Stimulated activated memory B cell treated with anti-CD40 and anti-IgM and Interleukin-4, amounts not matched to agents 10 μg/mL and 1 μg/mL and 100 μg/mL, for 72 hours (primary cell): ENCODE measurements around the gene SERTAD2.

Experiments used
- ATAC-seq: fragments of 150-1000 bp; cut with Tn5 transposase; 2 replicates; pipeline ENCODE4 v1.10.0; 2021
- H3K27ac Mint-ChIP-seq: one replicate; pipeline ENCODE4 v1.8.0; 2022; ENCODE audit warnings: mild to moderate bottlenecking, mixed read lengths
- H3K27me3 Mint-ChIP-seq: one replicate; pipeline ENCODE4 v1.8.0; 2022; ENCODE audit warnings: mixed read lengths
- H3K36me3 Mint-ChIP-seq: one replicate; pipeline ENCODE4 v1.8.0; 2022; ENCODE audit warnings: mixed read lengths
- H3K4me1 Mint-ChIP-seq: one replicate; pipeline ENCODE4 v1.8.0; 2022; ENCODE audit warnings: mixed read lengths
- H3K4me3 Mint-ChIP-seq: one replicate; pipeline ENCODE4 v1.8.0; 2022; ENCODE audit warnings: mild to moderate bottlenecking, moderate library complexity, mixed read lengths
- H3K9me3 Mint-ChIP-seq: one replicate; pipeline ENCODE4 v1.8.0; 2022; ENCODE audit warnings: mixed read lengths

The SERTAD2 gene

DNA sequence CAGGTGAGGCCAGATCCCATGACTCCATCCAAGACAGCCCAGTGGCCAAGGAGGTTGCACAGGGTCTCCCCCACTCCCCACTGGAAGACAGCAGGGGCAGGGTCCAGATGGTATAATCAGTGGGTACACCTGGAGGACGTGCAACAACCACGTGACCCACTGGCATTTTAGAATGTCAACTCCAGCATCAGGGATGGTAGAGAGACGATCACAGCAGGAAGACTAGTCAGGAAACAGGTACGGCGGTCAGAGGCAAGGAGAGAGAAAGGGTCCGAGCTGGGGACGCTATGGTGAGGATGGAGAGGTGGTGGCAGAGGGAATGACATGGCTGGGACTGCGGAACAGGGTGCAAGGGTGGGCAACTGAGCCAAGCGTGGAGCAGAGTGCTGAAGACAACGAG, 23.0 kb downstream of the SERTAD2 start:
- Mint-ChIP-seq H3K27ac (peak overlapping the region; percentile 64), H3K4me3 (no peak overlapping the region)

GRCh38 chr2:64629875-64630274, 23.8 kb downstream of the SERTAD2 start:
- Mint-ChIP-seq H3K27me3 (no peaks in the 10 kb centered on the region), H3K36me3 (peaks cover 25% of the 10 kb centered on the region), H3K4me3 (no peak overlapping the region), H3K9me3 (no peaks in the 10 kb centered on the region), H3K27ac (peak overlapping the region; percentile 64), H3K4me1 (peaks cover 50% of the 10 kb centered on the region)
- ATAC-seq: no peak

More for the DNA sequence above, 23.0 kb downstream of the SERTAD2 start:
- Mint-ChIP-seq H3K4me1 (peaks cover 45% of the 10 kb centered on the region), H3K36me3 (peaks cover 29% of the 10 kb centered on the region), H3K27me3 (no peaks in the 10 kb centered on the region), H3K9me3 (no peaks in the 10 kb centered on the region)
- ATAC-seq: no peak

- H3K27me3 Mint-ChIP-seq: no peaks in the 10 kb centered on the region
- ATAC-seq: no peak
- H3K4me3 Mint-ChIP-seq: no peak overlapping the region
- H3K27ac Mint-ChIP-seq: peak overlapping the region; percentile 61
- peaks cover 50% of the 10 kb centered on the region for H3K4me1 Mint-ChIP-seq
- peaks cover 25% of the 10 kb centered on the region for H3K36me3 Mint-ChIP-seq
- H3K9me3 Mint-ChIP-seq: no peaks in the 10 kb centered on the region
These were observed 24.4 kb downstream of the SERTAD2 start for GRCh38 chr2:64629329-64629781.

DNA sequence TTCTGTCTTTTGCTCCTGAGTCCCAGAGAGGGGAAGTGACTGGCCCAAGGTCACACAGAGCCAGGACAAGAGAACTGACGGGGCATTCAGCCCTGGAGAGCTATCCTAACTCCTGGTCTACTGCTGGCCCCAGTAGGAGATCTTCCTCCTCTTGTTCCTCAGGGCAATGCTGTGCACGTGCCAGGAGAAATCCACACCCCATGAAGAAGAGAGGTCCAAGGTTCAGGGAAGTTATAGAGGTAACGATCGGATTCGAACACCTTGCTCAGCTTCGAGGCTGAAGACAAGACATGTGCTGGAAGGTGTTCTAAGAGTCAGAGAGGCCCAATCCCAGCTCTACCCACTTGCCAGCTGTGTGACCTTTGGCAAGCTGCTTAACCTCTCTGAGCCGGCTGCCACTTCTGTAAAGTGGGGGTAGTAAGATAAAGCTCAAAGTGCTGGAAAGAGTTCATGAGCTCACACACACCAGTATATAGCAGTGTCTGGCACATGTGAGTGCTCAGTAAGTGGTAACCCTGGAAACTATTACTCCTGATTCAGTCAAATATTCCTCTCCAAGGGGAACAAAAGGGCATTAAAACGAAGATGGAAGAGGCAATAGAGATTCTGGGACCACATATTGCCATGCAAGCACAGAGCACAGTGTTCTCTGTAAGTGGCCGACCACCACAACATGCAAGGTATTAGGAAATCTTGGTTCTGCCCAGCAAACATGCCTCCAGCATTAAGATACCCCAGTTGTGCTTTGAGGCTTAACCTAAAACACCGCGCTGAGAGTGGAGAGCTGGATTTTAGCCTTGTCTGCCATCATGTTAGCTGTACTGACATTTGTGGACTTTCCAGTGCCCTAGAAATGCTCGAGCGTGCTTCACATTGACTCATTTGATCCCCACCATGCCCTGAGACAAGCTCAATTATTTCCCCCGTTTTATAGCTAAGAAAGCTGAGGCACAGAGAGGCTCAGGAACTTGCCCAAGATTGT, 25.6 kb downstream of the SERTAD2 start:
- ATAC-seq: no peak
- Mint-ChIP-seq H3K4me1 (peaks cover 45% of the 10 kb centered on the region), H3K27ac (peak overlapping the region; percentile 61), H3K36me3 (peaks cover 20% of the 10 kb centered on the region), H3K4me3 (no peak overlapping the region), H3K27me3 (no peaks in the 10 kb centered on the region), H3K9me3 (no peaks in the 10 kb centered on the region)

- Mint-ChIP-seq H3K9me3 (no peaks in the 10 kb centered on the region), H3K4me1 (peaks cover 40% of the 10 kb centered on the region), H3K27ac (peak overlapping the region; percentile 27), H3K4me3 (no peak overlapping the region), H3K27me3 (no peaks in the 10 kb centered on the region), H3K36me3 (peaks cover 14% of the 10 kb centered on the region)
- no peak for ATAC-seq
These were observed 26.6 kb downstream of the SERTAD2 start for GRCh38 chr2:64626963-64627760.

DNA sequence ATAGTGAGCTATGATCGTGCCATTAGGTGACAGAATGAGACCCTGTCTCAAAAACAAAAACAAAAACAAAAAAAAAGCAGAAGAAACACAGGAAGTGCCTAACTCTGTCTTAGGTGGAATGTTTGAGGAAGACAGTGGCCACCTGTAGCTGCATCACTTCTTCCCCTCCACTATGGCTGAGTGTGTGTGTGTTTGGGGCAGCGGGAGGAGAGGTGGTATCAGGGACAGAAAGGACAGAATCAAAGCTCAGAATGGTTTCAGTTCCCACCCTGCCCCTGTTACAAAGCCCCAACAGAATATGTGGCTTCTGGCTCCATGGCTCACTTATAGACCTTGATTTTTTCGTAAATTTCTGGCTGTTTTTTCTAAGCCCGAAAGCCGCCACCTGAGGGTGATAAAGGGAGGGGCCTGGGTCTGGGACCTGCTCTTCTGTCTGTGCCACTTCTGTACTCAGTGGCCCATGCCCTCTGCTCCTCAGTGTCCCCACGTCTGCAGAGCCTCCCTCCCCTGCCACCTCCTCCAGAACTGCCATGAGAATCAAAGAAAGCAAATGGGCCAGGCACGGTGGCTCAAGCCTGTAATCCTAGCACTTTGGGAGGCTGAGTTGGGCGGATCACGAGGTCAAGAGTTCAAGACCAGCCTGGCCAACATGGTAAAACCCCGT, 27.4 kb downstream of the SERTAD2 start:
- H3K4me1 Mint-ChIP-seq: peaks cover 40% of the 10 kb centered on the region
- H3K27me3 Mint-ChIP-seq: no peaks in the 10 kb centered on the region
- H3K27ac Mint-ChIP-seq: peak overlapping the region; percentile 21
- H3K36me3 Mint-ChIP-seq: peaks cover 14% of the 10 kb centered on the region
- H3K9me3 Mint-ChIP-seq: no peaks in the 10 kb centered on the region
- H3K4me3 Mint-ChIP-seq: no peak overlapping the region
- no peak for ATAC-seq

DNA sequence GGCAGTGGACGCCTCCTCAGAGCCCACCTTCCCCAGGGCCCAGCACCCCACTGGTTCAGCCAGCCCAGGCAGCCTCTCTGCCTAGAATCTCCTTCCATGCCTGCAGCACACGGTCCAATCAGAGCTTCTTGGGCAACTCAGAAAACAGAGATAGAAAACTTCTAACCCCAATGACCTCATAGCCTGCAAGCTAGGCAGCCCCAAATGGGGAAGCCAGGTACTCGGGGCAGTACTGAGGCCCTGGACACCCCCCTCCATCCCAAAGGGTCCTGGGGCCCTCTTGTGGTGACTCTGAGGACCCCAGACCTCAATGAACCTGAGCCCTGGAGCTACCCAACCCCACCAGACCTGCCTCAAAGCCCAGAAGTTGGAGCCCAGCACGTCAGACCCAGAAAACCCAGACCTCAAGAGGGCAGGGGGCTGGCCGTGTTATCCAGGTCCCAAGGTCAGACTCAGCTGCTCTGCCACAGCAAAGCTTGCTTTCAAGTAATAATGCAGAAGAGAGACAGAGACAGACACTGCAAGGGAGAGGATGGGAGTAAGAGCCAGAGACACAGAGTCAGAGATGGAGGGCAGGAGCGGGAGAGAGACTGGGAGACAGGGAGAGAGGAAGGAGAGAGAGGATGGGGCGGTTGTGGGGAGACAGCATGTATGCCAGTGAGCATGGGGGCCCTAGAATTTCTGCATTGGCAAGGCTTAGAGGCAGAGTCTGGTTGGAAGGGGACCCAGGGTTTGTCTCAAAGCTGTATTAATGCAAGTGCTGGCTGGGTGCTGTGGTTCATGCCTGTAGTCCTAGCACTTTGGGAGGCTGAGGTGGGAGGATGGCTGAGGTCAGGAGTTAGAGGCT, 28.2 kb downstream of the SERTAD2 start:
- no peaks in the 10 kb centered on the region for H3K27me3 Mint-ChIP-seq
- ATAC-seq: peak; percentile 61
- H3K27ac Mint-ChIP-seq: peak overlapping the region; percentile 21
- no peak overlapping the region for H3K4me3 Mint-ChIP-seq
- H3K4me1 Mint-ChIP-seq: peaks cover 33% of the 10 kb centered on the region
- peaks cover 6% of the 10 kb centered on the region for H3K36me3 Mint-ChIP-seq
- H3K9me3 Mint-ChIP-seq: no peaks in the 10 kb centered on the region

GRCh38 chr2:64624862-64625261, 28.9 kb downstream of the SERTAD2 start:
- H3K36me3 Mint-ChIP-seq: no peaks in the 10 kb centered on the region
- H3K4me3 Mint-ChIP-seq: no peak overlapping the region
- H3K27me3 Mint-ChIP-seq: no peaks in the 10 kb centered on the region
- H3K9me3 Mint-ChIP-seq: no peaks in the 10 kb centered on the region
- H3K4me1 Mint-ChIP-seq: peaks cover 27% of the 10 kb centered on the region
- no peak for ATAC-seq
- peak overlapping the region; percentile 21 for H3K27ac Mint-ChIP-seq

DNA sequence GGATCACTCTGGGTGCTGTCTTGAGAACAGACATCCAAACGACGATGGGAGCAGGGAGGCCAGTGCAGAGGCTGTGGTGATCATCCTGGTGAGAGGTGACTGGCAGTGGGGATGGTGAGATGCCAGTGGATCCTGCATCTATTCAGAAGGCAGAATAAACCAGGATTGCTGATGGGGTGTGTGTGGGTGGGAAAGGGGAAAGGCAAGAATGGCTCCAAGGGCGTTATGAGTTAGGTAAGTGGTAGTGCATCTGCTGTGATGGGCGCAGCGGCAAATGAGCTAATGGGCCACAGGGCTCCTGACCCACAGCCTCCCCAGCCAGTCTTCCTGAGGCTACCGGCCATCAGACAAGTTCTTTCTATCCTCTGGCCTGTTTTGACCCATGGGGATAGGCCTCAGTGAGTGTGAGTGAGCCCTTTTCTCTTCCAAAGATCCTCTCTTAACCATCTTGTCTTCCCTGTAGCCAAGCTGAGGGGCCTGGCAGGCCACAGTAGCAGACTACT, 29.6 kb downstream of the SERTAD2 start:
- no peak for ATAC-seq
- H3K36me3 Mint-ChIP-seq: no peaks in the 10 kb centered on the region
- no peak overlapping the region for H3K4me3 Mint-ChIP-seq
- H3K27ac Mint-ChIP-seq: peak overlapping the region; percentile 21
- no peaks in the 10 kb centered on the region for H3K27me3 Mint-ChIP-seq
- H3K4me1 Mint-ChIP-seq: peaks cover 25% of the 10 kb centered on the region
- no peaks in the 10 kb centered on the region for H3K9me3 Mint-ChIP-seq

DNA sequence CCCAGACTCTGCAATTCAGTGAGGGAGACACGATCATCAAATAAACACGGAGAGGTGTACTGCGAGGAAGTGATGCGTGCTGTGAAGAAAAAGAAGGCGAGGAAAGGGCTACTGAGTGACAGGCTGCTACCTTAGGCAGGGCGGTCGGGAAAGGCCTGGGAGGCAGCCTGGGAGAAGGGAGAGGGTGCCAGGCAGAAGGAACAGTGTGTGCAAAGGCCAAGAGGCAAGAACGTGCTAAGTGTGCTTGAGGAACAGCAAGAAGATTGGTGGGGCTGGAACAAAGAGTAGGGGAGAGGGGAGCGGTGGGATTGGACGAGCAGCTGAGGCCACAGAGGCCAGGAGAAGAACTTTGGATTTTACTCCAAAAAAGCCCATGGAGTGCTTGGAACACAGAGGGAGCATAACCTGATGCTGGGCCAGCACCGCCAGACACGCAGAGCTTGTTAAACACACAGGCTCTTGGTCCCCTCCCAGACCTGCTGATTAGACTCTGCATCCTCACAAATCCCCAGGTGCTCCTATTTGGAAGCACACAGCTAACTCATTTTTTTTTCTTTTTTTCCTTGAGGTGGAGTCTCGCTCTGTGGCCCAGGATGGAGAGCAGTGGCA, 30.4 kb downstream of the SERTAD2 start:
- Mint-ChIP-seq H3K4me3 (no peak overlapping the region), H3K27ac (peak overlapping the region; percentile 40), H3K4me1 (peaks cover 19% of the 10 kb centered on the region), H3K36me3 (no peaks in the 10 kb centered on the region), H3K27me3 (no peaks in the 10 kb centered on the region), H3K9me3 (no peaks in the 10 kb centered on the region)
- no peak for ATAC-seq

DNA sequence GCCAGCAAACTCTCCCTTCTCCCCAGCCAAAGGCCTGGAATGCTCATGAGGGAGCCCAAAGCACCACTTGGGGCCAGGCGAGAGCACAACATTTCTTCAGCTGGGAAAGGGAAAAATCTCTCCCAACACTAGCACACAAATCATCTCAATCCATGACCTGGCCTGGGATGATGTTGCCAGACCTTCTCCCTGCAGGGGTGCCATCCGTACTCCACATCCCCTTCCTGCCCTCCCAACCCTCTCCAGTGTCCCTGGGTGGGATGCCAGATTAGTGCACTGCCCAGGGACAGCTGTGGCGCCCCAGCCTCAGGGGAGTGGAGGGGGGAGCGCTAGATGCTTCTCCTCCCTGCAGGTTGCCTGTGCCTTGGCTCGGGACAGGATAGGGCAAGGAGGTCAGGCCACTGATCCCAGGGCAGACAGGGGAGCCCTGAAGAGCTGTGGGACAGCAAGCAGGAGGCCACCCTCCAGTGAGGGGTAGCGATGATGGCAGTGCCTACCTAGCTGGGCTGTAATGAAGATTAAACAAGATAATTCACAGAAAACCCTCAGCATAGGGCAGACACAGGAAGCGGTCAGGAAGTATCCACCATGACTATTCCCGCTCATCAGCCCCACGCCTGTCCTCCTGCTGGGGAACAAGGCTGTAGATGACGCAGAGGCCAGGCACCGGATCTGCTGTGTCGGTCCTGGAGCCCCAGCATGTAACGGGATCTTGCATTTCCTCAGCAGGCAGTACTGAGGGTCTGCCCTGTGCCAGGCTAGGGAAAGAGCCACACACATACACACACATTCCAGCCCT, 31.1 kb downstream of the SERTAD2 start:
- no peaks in the 10 kb centered on the region for H3K27me3 Mint-ChIP-seq
- H3K4me1 Mint-ChIP-seq: peaks cover 25% of the 10 kb centered on the region
- no peak for ATAC-seq
- no peaks in the 10 kb centered on the region for H3K36me3 Mint-ChIP-seq
- H3K27ac Mint-ChIP-seq: peak overlapping the region; percentile 40
- H3K9me3 Mint-ChIP-seq: no peaks in the 10 kb centered on the region
- no peak overlapping the region for H3K4me3 Mint-ChIP-seq

DNA sequence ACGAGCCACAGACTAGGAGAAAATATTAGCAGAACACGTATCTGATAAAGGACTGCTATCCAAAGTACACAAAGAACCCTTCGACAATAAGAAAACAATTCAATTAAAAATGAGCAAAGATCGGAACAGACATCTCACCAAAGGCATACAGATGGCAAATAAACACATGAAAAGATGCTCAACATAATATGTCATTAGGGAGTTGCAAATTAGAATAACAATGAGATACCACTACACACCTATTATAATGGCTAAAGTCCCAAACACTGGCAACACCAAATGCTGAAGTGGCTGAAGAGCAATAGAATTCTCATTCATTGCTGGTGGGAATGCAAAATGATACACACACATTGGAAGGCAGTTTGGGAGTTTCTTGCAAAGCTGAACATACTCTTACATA, 33.1 kb downstream of the SERTAD2 start:
- peaks cover 19% of the 10 kb centered on the region for H3K4me1 Mint-ChIP-seq
- no peaks in the 10 kb centered on the region for H3K36me3 Mint-ChIP-seq
- H3K27ac Mint-ChIP-seq: no peak overlapping the region
- no peaks in the 10 kb centered on the region for H3K9me3 Mint-ChIP-seq
- no peak overlapping the region for H3K4me3 Mint-ChIP-seq
- H3K27me3 Mint-ChIP-seq: no peaks in the 10 kb centered on the region
- no peak for ATAC-seq

DNA sequence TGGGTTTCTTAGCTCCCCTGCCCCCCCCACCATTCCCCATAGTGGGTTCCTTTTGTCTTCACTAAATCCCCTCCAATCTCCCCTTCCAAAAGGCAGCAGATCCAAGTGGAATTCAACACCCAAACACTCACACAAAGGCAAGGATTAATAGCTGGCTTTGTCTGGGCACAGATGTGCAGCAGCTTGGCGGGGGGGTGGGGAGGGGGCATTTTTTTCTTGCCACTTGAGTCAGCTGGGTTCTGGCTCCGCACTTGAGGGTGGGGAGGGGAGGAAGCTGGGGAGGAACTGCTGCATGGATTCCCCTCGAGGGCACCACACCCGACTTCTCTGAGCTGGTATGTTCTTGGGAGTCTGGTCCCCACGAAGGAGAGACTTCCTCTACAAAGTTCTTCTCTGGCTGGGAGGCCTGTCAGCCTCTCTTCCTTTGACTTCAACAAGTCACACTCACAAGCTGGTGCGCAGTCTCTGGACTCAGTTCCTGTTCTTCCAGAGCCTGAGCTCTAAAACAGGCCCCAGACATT, 36.0 kb downstream of the SERTAD2 start:
- Mint-ChIP-seq H3K27ac (peak overlapping the region; percentile 65), H3K4me3 (no peak overlapping the region), H3K36me3 (no peaks in the 10 kb centered on the region), H3K27me3 (no peaks in the 10 kb centered on the region), H3K9me3 (no peaks in the 10 kb centered on the region), H3K4me1 (peaks cover 10% of the 10 kb centered on the region)
- no peak for ATAC-seq
